GM21367 (cell line): ENCODE measurements around the gene CDC14B.
"Not testable (repeated sequence)": the region's sequence is repeated elsewhere in the genome, so short reads cannot be mapped to it uniquely, and the experiment has no call there.

Source experiments
- ATAC-seq: cut with Tn5 transposase; IDR thresholded peaks from one replicate; pipeline ENCODE4 v1.9.1; 2021; ENCODE audit not compliant: unreplicated experiment

CDC14B gene

DNA sequence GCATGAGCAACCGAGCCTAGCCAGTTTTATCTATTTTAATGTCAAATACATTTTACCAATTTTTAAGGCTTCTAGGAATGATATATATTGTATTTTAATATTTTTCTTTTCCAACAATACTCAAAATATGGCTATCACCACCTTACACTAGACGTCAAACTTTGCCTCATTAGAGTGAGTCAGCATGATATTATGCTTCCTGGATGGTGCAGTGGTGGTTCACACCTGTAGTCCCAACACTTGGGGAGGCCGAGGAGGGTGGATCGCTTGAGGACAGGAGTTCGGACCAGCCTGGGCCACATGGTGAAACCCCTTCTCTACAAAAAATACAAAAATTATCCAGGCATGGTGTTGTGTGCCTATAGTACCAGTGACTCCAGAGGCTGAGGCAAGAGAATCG lies 7.3 kb upstream of the CDC14B start:
- no peak for ATAC-seq

DNA sequence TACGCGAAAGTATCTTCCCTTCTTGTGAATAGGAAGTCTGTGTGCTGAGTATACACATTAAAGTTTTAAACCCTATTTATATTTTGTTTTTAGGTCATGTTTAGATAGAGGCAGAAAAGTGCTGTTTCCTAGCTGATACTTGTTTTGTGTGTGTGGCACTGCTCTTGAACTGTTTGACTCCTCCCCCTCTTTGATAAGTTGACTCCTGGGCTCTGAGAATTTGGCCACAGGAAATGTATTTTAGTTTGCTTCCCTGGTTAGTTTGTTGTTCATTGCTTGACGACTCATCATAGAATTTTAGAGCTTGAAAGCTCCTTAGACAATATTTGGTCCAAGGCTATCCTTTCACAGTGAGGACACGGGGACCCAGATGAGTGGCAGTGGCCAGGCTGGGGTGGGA lies 2.0 kb upstream of the CDC14B start:
- ATAC-seq = no peak

DNA sequence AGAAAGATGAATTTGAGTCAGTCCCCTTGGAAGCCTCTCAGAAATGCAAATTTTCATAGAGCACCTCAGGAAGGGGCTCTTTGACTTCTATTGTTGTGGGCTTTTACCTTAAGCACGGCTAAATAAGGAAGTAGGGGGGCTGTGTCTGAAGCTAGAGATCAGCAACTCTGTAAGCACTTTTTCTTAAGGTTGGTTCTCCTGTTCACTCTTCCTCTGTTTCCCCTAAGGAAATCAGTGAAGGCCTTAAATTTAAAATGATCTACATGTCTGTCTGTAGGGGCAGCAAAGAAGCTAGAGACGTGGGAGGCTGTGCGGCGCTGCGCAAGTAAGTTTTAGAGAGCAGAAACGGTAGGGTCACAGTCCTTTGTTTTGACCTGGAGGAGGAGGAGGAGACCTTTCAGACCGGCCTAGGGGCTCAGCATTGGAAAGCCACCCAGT lies 1.2 kb upstream of the CDC14B start:
- ATAC-seq = no peak

DNA sequence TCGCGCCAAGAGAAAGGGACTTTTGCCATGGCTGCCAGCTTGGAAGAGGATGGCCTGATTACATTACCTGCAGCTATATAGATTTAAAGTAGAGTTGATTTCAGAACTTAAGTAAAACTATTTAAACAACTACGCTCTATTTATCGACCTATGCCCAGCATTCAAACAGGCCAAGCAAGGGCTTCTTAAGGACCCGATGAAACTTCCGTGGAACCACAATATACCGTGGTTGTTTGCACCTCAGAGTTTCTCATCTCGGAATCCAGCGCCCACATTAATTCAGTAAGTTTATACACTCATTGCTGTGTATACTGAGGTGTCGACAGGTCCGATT lies 505 bp upstream of the CDC14B start:
- no peak for ATAC-seq

DNA sequence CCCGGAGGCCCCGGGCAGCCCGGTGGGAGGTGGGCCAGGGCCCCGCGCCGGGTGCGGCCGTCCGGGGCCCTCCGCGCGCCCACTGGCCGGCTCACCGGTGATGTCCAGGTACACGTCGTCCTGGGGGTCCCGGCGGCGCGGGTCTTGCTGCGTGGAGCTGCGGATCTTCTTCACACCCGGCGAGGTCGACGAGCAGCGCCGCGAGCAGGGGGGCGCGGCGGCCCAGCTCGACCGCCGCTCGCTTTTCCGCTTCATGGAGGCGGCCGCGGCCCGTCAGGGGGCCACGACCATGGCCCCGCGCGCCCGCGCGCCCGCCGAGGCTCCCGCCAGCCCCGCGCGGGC lies 548 bp downstream of the CDC14B start:
- ATAC-seq = no peak

DNA sequence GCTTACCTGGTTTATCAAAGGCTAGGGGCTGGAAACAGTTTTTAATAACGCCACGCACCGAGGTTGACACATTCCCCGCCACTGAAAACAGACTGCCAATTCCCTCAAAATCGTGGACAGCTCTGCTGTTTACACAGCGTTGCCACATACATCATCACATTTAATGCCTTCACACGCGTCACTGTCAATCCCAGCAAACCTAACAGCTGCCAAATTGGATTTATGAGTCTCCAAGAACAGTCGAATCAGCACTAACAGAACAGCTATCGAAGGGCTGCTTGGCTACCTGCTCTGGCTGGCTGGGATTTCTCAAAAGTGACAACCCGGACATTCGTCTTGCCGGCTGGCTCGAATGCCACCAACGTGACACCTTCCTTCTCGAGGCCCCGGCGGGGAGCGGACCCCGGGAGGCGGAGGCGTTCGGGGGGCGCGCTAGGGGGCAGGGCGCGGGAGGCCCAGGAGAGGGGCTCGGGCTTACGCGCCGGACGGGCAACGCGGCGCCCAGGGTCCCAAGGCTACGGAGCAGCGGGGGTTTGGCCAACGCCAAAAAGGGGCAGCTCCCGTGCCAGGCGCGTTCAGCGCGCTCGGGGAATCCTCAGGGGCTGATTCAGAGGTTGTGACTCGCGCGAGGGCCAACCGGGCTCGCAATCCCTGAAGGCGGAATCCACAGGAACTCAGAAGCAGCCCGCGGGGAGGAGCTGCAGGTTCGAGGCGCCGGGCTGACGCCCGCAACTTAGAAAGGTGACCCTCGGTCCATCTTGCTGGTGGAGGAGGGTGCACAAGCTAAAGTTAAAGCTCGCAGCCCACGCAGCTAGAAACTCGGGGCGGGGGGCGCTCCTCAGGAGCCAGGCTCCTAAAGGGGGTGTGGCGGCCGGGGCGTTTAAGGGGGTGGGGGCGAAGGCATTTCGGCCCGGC lies 1.2 kb downstream of the CDC14B start:
- no peak for ATAC-seq

DNA sequence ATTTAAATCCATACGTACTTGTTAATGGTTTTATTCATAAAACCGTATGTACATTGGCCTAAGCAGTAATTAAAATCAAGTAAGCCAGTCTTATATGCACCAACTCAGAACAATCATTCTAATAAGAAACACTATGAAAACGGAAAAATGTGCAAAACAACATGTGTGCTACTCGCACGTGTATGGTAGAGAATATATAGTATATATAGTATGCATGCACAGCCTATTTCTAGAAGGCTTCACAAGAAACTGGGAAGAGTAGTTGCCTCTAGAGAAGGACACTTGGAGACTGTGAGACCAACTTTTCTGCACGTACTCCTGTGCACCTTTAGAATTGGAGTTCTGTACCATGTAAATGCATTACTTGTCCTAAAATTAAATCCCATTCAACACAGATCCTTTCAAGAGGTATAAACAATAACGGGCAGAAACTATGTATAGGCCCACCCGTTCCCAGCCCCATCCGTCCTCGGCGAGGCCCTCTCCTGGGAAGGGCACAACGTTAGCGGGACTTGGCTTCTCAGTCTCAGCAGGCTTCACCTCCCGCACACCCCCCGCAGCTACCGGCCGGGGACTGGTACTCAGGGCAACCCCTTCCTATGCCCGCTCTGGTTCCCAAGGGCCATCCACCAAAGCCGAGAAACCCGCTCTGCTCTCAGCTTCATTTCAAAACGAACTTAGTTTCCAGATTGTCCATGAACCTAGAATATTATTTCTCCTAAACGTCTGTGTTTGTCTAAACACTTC lies 2.0 kb downstream of the CDC14B start:
- no peak for ATAC-seq

DNA sequence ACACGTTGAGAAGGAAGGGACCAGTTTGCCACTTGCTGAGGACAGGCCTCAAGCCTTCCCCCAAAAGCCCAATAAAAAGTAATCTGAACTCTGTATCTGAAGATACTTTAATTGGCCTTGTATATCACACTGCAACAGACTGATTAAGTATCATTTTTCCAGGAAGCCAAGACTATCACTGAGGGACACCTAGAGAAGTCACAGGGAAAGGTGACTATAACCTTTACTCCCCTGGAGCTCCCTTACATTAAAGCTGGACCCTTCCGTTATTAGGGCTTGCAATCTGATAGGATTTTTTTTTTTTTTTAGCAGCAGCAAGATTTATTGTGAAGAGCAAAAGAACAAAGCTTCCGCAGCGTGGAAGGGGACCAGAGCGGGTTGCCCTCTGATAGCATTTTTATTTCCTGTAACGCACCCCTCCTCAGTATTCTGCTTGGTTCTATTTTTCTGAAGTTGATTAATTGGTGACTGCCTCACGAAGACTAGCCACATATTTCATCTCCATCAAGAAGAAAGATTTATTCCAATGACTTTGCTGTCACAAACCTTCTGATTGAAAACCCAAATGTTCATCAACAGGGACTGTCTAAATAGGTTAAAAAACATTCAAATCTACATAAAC lies 2.7 kb downstream of the CDC14B start:
- ATAC-seq = no peak

DNA sequence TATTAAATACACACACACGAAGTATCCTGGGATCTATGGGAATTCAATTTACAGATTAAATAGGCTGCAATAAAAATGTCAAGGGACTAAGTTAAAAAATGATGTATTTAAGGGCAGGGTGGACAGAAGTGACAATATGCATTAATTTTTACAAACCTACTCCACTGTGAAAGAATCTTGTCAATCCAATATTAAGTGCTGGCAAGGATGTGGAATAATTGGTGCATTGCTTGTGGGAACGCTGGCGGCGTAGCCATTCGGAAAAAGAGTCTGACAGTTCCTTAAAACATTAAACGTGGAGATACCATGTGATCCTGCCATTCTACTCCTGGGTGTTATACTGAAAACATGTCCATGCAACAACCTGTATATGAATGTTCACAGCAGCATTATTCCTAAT lies 4.2 kb downstream of the CDC14B start:
- no peak for ATAC-seq

DNA sequence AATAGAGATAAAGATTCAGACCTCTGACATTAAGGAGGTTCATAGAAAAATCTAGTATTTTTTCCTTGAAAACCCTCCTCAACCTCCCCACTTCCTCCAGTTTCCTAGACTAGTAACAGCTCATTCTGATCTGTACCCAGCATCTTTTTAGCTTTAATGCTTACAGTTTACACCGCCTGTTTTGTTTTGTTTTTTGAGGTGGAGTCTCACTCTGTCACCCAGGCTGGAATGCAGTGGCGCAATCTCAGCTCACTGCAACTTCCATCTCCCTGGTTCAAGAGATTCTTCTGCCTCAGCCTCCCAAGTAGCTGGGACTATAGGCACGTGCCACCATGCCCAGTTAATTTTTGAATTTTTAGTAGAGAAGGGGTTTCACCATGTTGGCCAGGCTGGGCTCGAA lies 5.0 kb downstream of the CDC14B start:
- ATAC-seq = not testable (repeated sequence)

DNA sequence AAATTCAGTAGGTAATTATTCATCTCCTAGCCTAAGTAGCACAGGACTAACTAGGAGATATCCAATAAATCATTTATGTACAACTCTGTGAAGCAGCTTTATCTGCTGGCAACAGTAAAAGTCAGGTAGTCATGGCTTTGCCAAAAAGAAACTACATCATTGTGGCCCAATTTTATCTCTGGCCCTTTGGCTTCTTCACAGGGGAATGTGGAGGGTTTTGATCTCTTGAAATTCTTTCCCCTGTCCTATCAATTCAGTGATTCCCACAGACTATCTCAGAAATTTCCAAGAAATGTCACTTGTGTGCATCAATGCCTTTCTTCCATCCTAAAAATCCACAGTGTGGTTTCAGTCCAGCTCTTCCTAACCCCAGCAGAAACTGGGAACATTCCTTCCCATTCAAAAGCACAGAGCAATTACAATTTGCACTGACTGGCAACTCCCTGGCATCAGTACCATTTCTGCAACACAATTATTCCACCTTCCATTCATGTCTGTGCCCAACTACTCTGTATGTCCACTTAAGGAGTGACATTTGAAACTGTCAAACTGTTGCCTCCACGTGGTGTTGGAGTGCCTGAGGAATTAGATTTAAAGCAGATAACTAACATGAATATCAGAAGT lies 6.6 kb downstream of the CDC14B start:
- no peak for ATAC-seq

DNA sequence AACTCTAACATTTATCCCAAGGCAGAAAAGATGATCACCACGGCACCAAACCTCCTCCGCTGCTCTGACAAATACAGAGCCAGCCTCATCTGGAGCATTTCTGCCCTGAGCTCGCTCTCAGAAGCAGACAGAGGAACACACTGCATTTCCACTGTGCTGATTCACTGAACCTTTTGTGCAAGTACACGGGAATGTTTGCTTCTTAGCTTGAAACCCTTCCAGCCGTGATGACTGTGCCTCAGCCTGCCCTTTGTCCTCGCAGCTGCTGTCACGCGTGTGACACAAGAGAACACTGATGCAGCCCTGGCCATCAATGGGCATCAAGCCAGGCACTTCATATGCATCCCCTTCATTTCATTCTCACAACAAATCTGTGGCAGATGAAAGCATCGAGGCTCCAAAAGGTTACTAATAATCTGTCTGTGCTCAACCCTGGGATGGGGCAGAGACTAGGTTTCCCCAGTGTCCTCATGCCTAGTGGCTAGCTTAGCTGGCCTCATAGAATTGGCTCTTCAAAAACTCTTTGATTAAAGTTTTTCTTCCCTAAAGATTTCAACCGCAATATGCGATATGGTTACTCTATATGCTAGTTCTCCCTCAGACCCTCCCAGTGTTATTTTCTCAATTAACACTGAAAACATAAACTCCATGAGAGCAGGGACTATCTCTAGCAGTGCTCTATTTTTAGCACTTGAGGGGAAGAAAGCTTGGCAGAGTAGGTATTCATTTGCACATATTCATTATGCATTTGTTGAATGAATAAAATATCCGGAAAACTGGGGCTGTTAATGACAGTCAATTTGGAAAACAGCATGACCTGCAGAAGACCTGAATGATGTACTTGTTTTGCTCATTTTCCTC lies 7.3 kb downstream of the CDC14B start:
- no peak for ATAC-seq

DNA sequence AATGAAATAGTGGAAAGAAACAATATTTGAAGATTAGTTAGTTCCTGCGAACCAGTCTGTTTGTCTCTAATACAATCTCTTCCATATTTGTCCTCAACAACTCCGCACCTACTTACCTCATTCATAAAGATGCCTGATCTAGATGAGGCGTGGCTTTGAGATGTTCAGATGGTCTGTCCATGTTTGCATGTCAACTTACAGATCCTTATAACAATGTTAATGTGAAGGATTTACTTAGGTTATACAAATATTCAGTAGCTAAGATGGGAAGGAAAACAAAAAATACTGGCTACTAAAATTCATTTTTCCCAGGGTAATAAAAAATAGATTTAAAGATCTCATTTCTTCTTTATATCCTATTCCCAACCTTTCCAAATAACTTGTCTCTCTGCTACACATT lies 8.3 kb downstream of the CDC14B start:
- no peak for ATAC-seq

DNA sequence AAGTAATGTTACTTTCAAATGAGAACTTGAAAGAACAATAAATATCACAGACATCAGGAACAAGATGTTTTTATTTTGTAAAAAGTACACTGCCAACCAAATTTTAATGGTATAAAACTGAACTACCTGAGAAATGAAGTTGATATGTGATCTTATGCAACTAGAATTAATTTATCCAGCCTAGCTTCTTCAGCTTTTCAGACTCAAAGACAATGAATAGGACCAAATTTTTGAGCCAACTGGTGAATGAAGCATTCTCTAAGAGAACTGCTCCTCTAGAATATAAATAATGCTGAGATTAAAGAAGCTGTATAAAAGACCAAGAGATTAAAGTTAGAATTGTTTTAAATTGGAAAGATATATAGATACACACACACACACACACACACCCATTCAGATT lies 9.9 kb downstream of the CDC14B start:
- ATAC-seq = no peak

DNA sequence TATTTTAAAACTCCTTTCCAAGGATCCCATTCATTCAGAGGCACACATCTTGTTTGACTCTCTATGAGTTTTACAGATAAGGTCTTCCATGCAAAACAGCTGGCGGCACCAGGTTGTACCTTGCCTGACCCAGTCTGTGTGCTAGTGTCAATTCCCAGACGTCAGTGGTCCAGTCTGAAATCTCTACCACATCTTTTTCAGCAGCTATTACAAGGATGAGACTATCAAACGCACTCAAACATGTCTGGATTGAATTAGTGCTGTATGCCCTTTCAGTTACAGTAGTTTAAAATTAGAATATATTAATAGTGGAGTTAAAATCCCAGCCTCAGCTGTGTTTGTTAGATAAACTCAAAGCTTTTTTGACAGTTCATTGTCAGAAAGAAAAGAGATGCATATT lies 11.7 kb downstream of the CDC14B start:
- ATAC-seq = no peak

DNA sequence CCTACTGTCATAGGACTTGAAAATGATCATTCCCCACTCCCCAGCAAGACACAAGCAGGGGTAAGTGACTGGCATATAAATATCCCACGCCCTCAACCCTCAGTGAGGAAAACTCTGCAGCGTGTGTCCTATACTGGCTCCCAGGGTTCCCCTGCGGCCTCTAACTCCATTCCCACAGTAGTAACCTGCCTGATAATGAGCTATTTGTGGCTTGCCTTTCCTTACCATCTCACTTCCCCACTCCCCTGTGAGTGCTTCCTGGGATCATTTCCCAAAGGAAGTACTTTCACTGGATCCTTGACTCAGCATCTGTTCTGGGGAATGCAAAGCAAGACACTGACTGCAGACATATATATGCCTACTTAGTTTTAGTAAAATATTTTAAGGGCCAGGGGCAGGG lies 14.3 kb downstream of the CDC14B start:
- no peak for ATAC-seq

DNA sequence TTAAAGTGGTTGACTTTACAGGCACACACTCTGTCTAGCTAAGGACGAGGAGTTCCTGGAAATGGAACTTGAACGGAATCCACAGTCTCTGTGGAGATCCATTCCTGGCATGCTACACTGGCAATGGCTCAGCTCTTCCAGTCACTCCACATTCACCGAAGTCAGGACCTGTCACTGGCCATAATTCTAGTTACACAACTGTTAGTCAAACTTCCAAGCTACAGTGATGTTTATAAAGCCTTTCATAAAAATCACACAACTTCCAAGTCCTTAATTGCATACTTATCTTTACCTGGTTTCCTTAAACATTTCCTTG lies 15.7 kb downstream of the CDC14B start:
- ATAC-seq = no peak

DNA sequence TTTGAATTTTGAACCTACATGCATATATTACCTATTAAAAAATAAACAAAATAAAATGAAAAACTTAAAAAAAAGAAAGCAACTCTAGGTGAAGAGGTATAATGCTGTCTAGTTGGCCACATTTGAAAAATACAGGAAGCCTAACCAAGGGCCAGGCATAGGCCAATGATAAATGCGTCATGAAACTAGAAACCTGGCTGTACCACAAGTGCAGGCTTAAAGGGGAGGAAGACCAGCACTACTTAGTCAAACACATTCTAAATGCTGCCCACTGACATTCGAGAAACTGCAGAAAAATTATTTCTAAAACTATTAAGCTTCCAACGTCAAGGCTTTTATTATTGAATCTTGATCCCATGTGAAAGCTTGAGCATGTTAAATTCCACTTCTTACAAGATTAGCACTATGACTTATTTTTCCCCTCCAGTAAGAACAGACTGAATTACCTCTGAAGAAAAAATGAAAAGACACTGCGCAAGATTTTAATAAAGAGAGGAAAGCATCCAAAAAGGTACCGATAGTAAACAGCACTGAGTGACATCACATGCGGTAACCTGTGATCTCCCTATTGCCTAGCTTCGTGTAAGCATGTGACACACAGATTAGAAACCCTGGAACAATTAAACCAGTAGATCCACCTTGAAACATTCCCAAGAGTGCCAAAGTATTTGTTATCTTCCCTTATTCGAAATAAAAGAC lies 16.2 kb downstream of the CDC14B start:
- no peak for ATAC-seq

DNA sequence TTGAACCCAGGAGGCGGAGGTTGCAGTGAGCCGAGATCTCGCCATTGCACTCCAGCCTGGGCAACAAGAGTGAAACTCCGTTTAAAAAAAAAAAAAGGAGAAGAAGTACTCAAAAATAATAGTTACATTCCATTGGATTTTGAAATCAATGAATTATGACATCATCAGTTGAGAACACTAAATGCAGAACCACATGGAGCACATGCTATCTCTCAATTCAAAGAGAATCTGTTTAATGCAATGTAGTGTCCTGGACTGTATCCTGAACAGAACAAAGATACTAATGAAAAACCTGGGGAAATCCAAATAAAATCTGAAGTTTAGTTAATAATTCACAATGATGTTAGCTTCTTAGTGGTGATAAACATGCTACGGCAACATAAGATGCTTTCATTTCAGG lies 20.3 kb downstream of the CDC14B start:
- ATAC-seq = no peak

DNA sequence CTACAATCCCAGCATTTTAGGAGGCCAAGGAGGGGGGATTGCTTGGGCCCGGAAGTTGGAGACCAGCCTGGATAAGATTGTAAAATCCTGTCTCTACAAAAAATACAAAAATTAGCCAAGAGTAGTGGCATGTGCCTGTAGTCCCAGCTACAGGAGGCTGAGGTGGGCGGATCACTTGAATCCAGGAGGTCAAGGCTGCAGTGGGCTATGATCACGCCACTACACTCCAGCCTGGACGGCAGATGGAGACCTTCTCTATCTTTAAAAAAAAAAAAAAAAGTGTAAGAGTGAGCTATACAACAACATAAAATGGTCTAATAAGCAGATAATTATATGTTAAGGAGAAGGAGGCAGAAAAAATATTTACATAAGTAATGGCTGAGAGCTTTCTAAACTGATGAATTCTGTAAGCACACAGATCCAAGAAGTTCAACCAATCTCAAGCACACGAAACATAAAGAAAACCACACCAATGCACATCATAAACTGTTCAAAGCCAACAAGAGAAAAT lies 23.0 kb downstream of the CDC14B start:
- no peak for ATAC-seq
